ENCODE data around the gene SERTAD3.
A peak's percentile ranks its signal among the peaks of the same experiment; 100 is the strongest.
"Not testable (repeated sequence)": the region's sequence is repeated elsewhere in the genome, so short reads cannot be mapped to it uniquely, and the experiment has no call there.

Gene SERTAD3

GRCh38 chr19:40411125-40411842, 32.9 kb downstream of the SERTAD3 start:
- no peak for DNase-seq (ENCODE audit: low spot score)

- DNase-seq (ENCODE audit: low spot score): no peak
Observed at GRCh38 chr19:40410030-40410389, 34.1 kb downstream of the SERTAD3 start.

- not testable (repeated sequence) for DNase-seq (ENCODE audit: low spot score)
Observed at GRCh38 chr19:40408598-40408925, 35.6 kb downstream of the SERTAD3 start.

GRCh38 chr19:40407714-40408597, 36.2 kb downstream of the SERTAD3 start:
- DNase-seq (ENCODE audit: low spot score): no peak

- DNase-seq (ENCODE audit: low spot score): peak; percentile 93
Observed at GRCh38 chr19:40403262-40403984, 40.7 kb downstream of the SERTAD3 start.

- no peak for DNase-seq (ENCODE audit: low spot score)
Observed at GRCh38 chr19:40400559-40400958, 43.6 kb downstream of the SERTAD3 start.

- peak; percentile 49 for DNase-seq (ENCODE audit: low spot score)
Observed at GRCh38 chr19:40398417-40399131, 45.6 kb downstream of the SERTAD3 start.

GRCh38 chr19:40397568-40397906, 46.6 kb downstream of the SERTAD3 start:
- DNase-seq (ENCODE audit: low spot score): no peak

GRCh38 chr19:40396886-40397567, 47.1 kb downstream of the SERTAD3 start:
- no peak for DNase-seq (ENCODE audit: low spot score)

GRCh38 chr19:40395956-40396355, 48.2 kb downstream of the SERTAD3 start:
- no peak for DNase-seq (ENCODE audit: low spot score)

- DNase-seq (ENCODE audit: low spot score): no peak
Observed at GRCh38 chr19:40394816-40395210, 49.3 kb downstream of the SERTAD3 start.

- DNase-seq (ENCODE audit: low spot score): no peak
Observed at GRCh38 chr19:40393894-40394815, 50.0 kb downstream of the SERTAD3 start.

- no peak for DNase-seq (ENCODE audit: low spot score)
Observed at GRCh38 chr19:40392894-40393517, 51.1 kb downstream of the SERTAD3 start.

- no peak for DNase-seq (ENCODE audit: low spot score)
Observed at GRCh38 chr19:40392123-40392522, 52.0 kb downstream of the SERTAD3 start.

Measured in activated CD4-positive, alpha-beta T cell treated with anti-CD3 and anti-CD28 coated beads, Interleukin-2, Interleukin-4, amounts not matched to agents 100 ng/mL and 50 ng/mL, durations not matched to agents 16 hours and 8 hours (primary cell).